HG03175 (cell line): ENCODE results near the gene HPD.
"Not testable (repeated sequence)": the region's sequence is repeated elsewhere in the genome, so short reads cannot be mapped to it uniquely, and the experiment has no call there.

Source experiments
- ATAC-seq: cut with Tn5 transposase; IDR thresholded peaks from one replicate; pipeline ENCODE4 v1.9.1; 2021; ENCODE audit warnings: mild to moderate bottlenecking, moderate library complexity; ENCODE audit not compliant: unreplicated experiment

Gene HPD

GRCh38 chr12:121800694-121801594 lies 57.7 kb downstream of the HPD start:
- no peak for ATAC-seq

DNA sequence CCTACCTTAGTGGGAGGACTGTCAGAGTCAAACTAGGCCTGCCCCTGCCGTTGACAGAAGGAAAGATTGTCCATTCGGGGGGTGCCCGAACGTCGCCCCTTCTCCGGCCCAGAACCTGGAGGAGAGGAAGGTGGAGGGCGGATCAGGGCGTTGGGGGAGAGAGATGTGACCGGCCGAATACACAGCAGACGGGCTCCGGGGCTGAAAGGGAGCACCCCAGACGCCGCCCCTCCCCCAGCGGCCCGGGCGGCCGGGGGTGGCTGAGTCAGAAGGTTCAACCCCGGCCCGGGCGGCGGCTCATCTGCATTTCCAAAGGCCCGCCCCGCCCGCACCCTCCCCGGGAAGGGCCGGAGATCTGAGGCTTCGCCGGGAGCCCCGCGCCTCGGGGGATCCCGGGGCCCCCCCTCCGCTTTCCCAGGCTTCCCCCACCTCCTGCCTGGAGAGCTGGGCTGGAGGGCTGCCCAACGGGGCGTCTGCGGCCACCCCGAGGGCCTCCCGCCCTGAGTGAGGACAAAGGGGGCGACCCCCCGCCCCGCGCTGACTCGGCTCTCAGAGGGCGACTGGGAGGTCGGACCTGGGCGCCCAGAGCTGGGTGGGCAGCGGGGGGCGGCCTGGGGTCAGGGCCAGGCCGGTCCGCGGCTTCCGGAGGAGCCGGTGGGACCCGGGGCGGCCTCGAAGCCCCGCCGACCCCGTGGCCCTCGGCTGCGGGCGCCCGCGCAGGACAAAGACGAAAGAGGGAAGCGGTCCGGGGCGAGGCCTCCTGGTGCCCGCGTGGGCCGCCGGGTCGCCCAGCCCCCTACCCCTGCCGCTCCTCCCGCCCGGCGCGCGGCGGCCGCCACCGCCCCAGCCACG lies 58.6 kb downstream of the HPD start:
- ATAC-seq, result no peak

DNA sequence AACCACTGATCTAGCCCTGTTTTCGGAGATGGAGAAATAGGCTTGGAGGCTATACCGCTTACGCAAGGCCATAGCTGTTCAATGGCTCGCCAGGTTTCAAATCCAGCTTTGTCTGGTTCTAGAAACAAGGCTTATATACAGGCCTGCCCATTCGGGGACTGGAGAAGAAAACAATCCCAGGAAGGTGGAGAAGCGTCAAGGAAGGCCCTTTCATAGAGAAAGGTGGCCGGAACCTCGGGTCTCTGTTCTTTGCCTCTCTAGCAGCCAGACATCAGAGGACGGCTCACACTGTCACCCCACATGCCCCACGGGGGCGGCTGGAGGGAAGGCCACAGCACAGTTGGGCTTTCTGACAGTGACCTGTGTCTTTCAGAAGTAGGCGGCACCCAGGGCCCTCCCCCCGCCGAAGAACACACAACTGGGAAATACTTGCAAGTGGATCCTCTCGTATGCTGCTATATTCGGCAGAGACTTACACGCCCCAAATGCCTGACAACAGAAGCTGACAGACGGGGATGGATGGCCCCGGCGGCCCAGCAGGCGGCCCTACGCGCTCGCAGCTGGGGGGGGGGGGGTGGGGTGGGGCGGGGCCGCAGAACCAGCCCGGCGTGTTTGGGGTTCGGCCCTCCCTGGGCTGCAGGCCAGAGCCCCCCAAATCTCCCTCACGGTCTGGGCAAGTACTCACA lies 59.4 kb downstream of the HPD start:
- no peak for ATAC-seq

GRCh38 chr12:121798787-121799155 lies 59.9 kb downstream of the HPD start:
- no peak for ATAC-seq

DNA sequence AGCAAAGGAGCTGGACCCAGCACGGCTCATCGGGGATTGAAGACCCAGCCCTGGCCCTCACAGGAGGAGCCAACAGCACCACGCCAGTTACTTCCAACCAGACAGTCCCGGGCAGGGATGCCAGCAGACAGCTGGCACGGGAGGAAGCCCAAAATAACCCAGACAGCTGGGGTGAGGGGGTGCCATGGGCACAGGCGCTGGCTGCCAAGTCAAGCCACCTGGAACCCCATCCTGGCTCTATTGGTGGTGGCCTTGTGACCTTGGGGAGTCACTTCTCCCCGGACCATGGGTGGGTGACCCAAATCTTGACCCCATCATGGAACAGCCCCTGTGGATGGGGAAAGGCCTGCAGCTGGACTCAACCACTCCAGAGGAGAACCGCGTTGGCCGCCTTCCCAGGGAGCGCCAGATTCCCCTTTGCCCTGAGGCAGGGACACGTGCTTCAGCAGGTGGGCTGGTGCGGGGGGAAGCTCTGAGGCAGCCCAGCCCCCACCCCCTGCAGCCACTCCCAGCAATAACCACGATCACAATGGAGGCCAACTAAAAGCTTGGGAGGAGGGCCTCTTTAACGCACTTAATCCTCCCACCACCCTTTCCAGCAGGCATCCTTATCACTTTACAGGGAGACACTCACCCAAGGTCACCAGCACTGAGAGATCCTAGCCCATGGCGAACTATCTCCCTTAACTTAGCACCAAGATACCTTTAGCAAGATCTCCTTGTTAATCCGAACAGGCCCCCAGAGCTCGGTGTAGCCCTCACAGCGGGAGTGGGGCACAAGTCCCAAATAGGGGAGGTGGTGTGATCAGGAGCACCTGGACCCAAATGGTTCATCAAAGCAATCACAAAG lies 60.5 kb downstream of the HPD start:
- ATAC-seq, result no peak

DNA sequence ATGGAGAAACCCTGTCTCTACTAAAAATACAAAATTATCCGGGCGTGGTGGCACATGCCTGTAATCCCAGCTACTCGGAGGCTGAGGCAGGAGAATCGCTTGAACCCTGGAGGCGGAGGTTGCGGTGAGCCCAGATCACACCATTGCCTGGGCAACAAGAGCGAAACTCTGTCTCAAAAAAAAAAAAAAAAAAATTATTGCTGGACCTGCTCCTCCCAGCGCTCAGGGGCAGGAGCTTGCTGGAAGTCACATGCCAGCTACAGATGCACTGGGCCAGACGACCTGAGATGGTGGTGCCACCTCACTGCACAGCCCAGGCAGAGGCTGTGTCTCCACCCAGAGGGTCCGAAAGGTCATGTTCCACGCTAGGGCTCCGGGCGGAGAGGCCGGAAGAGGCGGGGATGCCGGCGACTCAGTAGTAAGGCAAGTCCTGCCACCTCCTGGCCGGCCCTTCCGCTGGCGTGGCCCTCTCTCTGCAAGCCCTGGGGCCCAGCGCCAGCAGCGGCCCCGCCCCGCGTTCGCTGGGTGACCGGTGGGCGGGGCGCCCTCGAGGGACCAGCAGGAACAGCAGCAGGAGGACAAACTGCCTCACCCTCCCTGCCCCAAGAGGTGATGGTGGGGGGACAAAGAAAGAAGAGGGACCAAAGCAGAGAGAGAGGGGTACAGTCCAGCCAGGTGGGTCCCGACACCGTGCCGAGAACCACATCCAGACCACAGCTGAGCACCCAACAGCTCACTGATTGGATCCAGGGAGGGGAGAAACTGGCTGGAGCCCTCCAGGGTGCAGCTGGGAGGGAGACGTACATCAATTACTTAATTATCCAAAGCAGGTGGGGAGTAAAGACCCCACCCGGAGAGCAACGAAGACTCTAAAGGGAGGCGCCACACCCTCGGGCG lies 61.6 kb downstream of the HPD start:
- ATAC-seq, result no peak

DNA sequence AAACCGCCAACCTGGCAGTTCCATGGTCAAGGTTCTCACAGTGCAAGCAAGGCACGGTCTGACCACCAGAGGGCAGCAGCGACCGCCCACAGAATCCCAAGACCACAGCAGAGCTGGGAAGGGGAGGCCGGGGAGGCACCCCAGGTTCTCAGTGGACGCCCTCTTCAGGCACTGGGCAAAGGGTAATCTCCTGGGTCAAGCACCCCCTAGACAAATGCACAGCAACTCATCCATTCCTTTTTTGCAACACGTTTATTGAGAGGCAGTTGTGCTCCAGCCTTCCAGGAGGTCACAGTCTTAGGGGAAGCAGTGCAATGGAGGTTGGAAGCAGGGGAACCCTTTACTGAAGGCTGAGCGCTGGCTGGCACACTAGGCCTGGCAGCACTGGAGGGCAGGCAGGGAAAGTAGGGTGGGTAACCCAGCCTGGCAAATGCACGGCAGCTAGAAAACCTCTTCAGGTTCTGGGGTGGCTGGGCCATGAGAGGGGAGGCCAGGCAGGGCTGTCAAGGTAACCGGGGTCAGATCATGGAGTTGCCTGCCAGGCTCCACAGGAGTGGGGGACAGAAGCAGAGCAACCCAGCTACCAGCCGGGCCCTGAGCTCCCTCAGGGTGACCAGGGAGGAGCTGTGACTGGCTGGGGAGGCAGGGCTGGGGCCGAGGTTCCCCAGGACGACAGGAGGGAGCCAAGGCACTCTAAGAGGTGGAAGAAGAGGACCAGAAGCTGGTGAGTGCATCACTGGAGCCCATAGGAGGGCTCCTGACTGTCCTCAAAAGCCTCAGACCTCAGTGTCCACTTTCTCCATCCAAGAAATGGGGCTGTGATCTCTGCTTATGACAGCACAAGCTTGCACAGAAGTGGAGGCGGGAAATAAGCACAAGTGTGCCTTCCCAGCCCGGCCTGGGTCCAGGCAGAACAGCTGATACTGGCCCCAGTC lies 63.4 kb downstream of the HPD start:
- ATAC-seq, result no peak

GRCh38 chr12:121794534-121795033 lies 64.1 kb downstream of the HPD start:
- peak; percentile 4 for ATAC-seq

- peak; percentile 47 for ATAC-seq
These were observed 64.7 kb downstream of the HPD start for GRCh38 chr12:121793838-121794533.

DNA sequence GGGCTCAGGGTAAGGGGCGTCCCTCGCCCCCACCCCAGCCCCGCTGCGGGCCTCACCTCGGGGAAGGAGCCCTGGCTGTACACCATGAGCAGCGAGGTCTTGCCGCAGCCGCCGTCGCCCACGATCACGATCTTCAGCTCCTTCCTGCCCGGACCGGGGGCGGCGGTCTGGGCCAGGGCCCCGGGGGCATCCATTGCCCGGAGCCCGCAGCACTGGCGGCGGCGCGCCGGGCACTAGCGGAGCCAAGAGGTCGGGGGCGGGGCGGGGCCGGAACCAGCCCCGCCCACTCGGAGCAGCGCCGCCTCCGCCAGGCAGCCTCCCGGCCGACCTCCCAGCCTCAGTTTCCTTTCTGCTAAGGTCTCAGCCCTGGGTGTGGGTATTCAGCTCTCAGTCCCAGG lies 65.2 kb downstream of the HPD start, which contains the start of gene RHOF:
Gene RHOF, minus strand, starts transcription at position 249 of the 398 bp plus-strand sequence. Its CDS starts 55 bp downstream, at position 194.
- no peak for ATAC-seq

- ATAC-seq, result peak; percentile 17
These were observed 65.8 kb downstream of the HPD start for GRCh38 chr12:121792607-121793439.

DNA sequence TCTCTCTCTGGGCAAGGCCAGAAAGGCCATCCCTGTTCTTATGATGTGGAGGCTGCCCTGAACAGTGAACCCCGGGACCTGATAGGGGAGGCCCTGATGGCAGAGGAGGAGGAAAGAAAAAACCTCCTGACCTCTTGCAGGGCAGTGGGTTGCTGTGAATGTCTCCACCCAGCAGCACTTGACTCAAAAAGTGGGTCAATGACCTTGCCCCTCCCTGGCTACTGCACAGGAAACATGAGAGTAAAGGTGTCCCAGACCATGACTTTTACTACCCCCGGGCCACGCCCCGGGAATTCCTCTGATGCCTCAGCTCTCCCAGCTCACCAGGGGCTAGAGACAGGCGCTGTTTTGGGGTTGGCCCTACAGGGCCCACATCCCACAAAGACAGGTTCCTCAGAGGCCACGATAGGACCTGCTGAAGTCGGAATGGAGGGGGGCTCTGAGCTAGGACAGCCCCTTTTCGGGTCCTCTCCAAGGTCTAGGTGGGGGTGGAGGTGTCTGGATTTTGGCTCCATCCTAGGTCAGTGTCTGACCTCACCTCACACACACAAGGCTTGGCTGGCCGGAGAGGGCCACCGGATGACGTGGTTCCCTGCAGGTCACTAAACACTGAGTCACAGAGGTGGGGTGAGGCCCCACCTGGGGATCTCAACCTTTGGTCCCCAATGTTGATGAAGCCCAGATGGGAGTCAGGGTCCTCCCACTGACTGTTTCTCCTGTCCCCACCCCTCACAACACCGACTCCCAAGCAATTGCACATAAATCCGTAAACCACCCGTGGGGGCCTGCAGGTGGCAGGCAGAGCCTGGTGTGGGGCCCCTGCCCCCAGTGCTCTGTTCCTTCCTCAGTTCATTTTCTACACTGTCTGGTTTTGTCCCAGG lies 66.7 kb downstream of the HPD start:
- no peak for ATAC-seq

DNA sequence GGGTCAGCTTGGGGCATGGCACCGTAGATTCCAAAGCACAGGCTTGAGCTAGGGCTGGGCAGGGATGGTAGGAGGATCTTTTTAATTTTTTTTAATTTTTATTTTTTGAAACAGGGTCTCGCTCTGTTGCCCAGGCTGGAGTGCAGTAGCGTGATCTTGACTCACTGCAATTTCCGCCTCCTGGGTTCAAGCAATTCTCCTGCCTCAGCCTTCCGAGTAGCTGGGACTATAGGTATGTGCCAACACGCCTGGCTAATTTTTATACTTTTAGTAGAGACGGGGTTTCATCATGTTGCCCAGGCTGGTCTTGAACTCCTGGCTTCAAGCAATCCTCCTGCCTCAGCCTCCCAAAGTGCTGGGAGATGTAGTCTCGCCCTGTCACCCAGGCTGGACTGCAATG lies 67.9 kb downstream of the HPD start:
- ATAC-seq, result not testable (repeated sequence)

DNA sequence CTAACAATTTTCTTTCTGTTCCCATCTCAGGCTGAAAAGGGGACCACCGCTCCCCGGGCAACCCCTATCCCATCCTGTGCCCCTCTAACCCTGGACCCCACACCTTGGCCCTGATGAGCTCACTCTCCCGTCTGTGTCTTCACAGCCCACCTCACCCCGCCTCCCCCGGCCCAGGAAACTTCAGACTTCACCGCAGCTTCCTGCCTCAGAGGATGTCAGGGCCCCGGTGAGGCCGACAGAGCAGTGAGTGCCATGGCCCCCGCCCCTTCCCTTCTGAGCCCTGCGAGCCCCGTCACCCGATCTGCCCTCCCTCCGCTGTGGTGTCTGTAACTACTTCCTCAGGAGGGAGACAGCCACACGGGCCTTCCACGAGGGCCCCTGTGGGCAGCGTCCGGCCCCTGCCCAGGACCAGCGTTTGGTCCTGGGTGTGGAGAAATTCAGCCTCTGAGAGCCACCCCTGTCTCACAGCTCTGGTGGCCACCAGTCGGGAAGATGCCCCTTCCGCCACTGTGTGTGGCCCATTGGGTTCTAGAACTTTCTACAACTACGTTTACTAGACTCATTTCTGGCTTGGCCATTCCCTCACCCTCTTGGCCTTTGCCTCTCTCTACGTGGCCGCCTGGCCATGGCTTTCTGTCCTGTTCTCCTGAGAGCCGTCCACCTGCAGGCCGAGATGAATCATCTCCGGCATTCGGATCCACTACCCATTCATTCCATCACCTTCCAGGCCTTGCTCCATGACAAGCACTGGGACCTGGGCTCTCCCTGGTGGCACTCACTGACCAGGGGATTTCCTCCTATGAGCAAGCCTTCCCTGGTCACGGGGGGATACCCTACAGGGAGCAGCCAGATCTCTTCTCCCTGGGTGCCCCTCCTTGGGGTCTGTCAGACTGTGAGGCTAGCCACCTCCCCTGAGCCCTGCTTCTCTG lies 68.6 kb downstream of the HPD start:
- ATAC-seq, result peak; percentile 59
